ENCODE data around the gene CEP152. TPM values are rescaled to one million over a fixed set of nuclear protein-coding genes. Genes with fewer than 3 reads are reported as not detected.

Gene CEP152
- total and polyA plus RNA-seq, 10 of the 15 experiments (the other 5 are each of a cell fraction or from before 2014, with no cell fraction given): 5.3 to 22.6 (median 14.2) TPM

- Histone ChIP-seq H3K9ac (ENCODE audit: control insufficient read depth, insufficient read depth, low read length) (no peak overlapping the region), H4K20me1 (ENCODE audit: control insufficient read depth, insufficient read depth) (no peaks in the 10 kb centered on the region), H2AFZ (ENCODE audit: control insufficient read depth, low read depth, low read length) (no peak overlapping the region), H3K79me2 (ENCODE audit: control insufficient read depth, insufficient read depth, low read length) (no peaks in the 10 kb centered on the region), H3K4me1 (ENCODE audit: control insufficient read depth, insufficient read depth, low read length) (no peaks in the 10 kb centered on the region), H3K4me2 (ENCODE audit: control insufficient read depth, insufficient read depth) (no peak overlapping the region), H3K27ac (ENCODE audit: control insufficient read depth, insufficient read depth) (no peak overlapping the region), H3K9me3 (replicated peaks; ENCODE audit: control insufficient read depth, insufficient read depth, low read length) (no peaks in the 10 kb centered on the region; the same call in 2 of the 3 replicates), H3K27me3 (replicated peaks in 1 of 2; ENCODE audit: control insufficient read depth in 2 of 2, insufficient read depth in 2 of 2, low read length in 1 of 2) (no peaks in the 10 kb centered on the region), H3K36me3 (ENCODE audit: control insufficient read depth in 2 of 2, insufficient read depth in 2 of 2, low read length in 1 of 2) (peaks cover 0 to 7% of the 10 kb centered on the region in 2 experiments; a peak in 1 of 4 replicates), H3K4me3 (no peak overlapping the region)
- BruUV-seq (replicated peaks): no TSS peak
- intact Hi-C loops (cut with micrococcal nuclease; ENCODE audit: unreplicated experiment) (no loop called here), in situ Hi-C loops (cut with MboI) (no loop called here)
- TF ChIP-seq CBX5 (IDR thresholded peaks at IDR 0.05; ENCODE audit: low read depth): 0 out of 2 replicates have a peak, but pooled peaks have one; percentile 41
- no peak for TF ChIP-seq HDAC2 (IDR thresholded peaks at IDR 0.05)
- ChIA-PET SMC1A (ENCODE audit: uncharacterized antibody, unreplicated experiment) (no interaction called here), CTCF (no interaction called here), POLR2A (interaction anchor here (0.5 kb wide), 1 partner anchor 191 kb away, joined by 3 read pairs; no protein-coding TSS in a partner anchor), RAD21 (ENCODE audit: unreplicated experiment) (interaction anchor here (1.2 kb wide), 1 partner anchor 376 kb away, joined by 3 read pairs; no protein-coding TSS in a partner anchor)
- WGBS (ENCODE audit: insufficient coverage, insufficient replicate concordance, low lambda C conversion rate, missing lambda C conversion rate): 96% methylated on average over 1 of the region's 1 CpG
- no peak for ATAC-seq
- FAIRE-seq: no peak
- DNase-seq (ENCODE audit: low read depth, low spot score): no peak
Observed at GRCh38 chr15:48733615-48734014, 77.3 kb downstream of the CEP152 start.

GRCh38 chr15:48730506-48730905 lies 80.4 kb downstream of the CEP152 start:
- 100% methylated on average over 1 of the region's 1 CpG for WGBS (ENCODE audit: insufficient coverage, insufficient replicate concordance, low lambda C conversion rate, missing lambda C conversion rate)
- no peaks in the 10 kb centered on the region; the same call in 2 of the 3 replicates for H3K9me3 ChIP-seq (replicated peaks; ENCODE audit: control insufficient read depth, insufficient read depth, low read length)
- no peaks in the 10 kb centered on the region for H3K4me1 ChIP-seq (ENCODE audit: control insufficient read depth, insufficient read depth, low read length)
- no peak for TF ChIP-seq SREBF2 (IDR thresholded peaks at IDR 0.05; ENCODE audit: low read length)
- no peak for TF ChIP-seq ZNF384 (IDR thresholded peaks at IDR 0.05; ENCODE audit: borderline replicate concordance, low read depth, low read length)
- no peak for TF ChIP-seq EED (IDR thresholded peaks at IDR 0.05; ENCODE audit: low read depth)
- no peak for TF ChIP-seq FOXM1 (IDR thresholded peaks at IDR 0.05; ENCODE audit: low read depth, low read length)
- H2AFZ ChIP-seq (ENCODE audit: control insufficient read depth, low read depth, low read length): no peak overlapping the region
- SMC1A ChIA-PET (ENCODE audit: uncharacterized antibody, unreplicated experiment): interaction anchor here (0.9 to 1.2 kb wide), 2 partner anchors 60 to 76 kb away, joined by 3 to 5 read pairs; no protein-coding TSS in a partner anchor
- H3K4me3 ChIP-seq: no peak overlapping the region
- no peaks in the 10 kb centered on the region for H3K27me3 ChIP-seq (replicated peaks in 1 of 2; ENCODE audit: control insufficient read depth in 2 of 2, insufficient read depth in 2 of 2, low read length in 1 of 2)
- DNase-seq (ENCODE audit: low read depth, low spot score): no peak
- ATAC-seq: peak; percentile 70
- H3K36me3 ChIP-seq (ENCODE audit: control insufficient read depth in 2 of 2, insufficient read depth in 2 of 2, low read length in 1 of 2): 0 out of 4 replicates have a peak, but pooled peaks cover 0 to 3% of the 10 kb centered on the region in 2 experiments
- H3K4me2 ChIP-seq (ENCODE audit: control insufficient read depth, insufficient read depth): no peak overlapping the region
- FAIRE-seq: no peak
- H4K20me1 ChIP-seq (ENCODE audit: control insufficient read depth, insufficient read depth): no peaks in the 10 kb centered on the region
- intact Hi-C loops (cut with micrococcal nuclease; ENCODE audit: unreplicated experiment) (no loop called here), in situ Hi-C loops (cut with MboI) (no loop called here)
- POLR2A ChIA-PET: no interaction called here
- CTCF ChIA-PET: interaction anchor here (0.7 to 1.1 kb wide), 3 partner anchors 15 to 316 kb away, joined by 3 to 5 read pairs (median 3); partner anchors contain the start of gene SECISBP2L
- BruUV-seq (replicated peaks): no TSS peak
- no peak overlapping the region for H3K27ac ChIP-seq (ENCODE audit: control insufficient read depth, insufficient read depth)
- RAD21 ChIA-PET (ENCODE audit: unreplicated experiment): interaction anchor here (0.9 to 1.0 kb wide), 2 partner anchors 80 to 372 kb away, joined by 3 to 4 read pairs; partner anchors contain the start of gene CEP152
- H3K9ac ChIP-seq (ENCODE audit: control insufficient read depth, insufficient read depth, low read length): no peak overlapping the region
- H3K79me2 ChIP-seq (ENCODE audit: control insufficient read depth, insufficient read depth, low read length): no peaks in the 10 kb centered on the region
